Glutamatergic neuron (in vitro differentiated cells): ENCODE results near the gene TMEM266. TPM values are rescaled to one million over a fixed set of nuclear protein-coding genes. Genes with fewer than 3 reads are reported as not detected.

Experiments used
- DNase-seq: peaks from one replicate; pipeline ENCODE4 v3.0.0; 2022
- H3K27ac Mint-ChIP-seq: one replicate; pipeline ENCODE4 v1.8.0; 2020; ENCODE audit warnings: mild to moderate bottlenecking, mixed read lengths, inconsistent platforms; ENCODE audit not compliant: unreplicated experiment
- H3K27me3 Mint-ChIP-seq: one replicate; pipeline ENCODE4 v1.8.0; 2020; ENCODE audit warnings: mild to moderate bottlenecking, moderate library complexity, mixed read lengths, inconsistent platforms; ENCODE audit not compliant: unreplicated experiment
- H3K36me3 Mint-ChIP-seq: one replicate; pipeline ENCODE4 v1.8.0; 2020; ENCODE audit warnings: mild to moderate bottlenecking, mixed read lengths, inconsistent platforms; ENCODE audit not compliant: unreplicated experiment
- H3K4me1 Mint-ChIP-seq: one replicate; pipeline ENCODE4 v1.8.0; 2020; ENCODE audit warnings: mild to moderate bottlenecking, low read depth, mixed read lengths, inconsistent platforms; ENCODE audit not compliant: unreplicated experiment
- H3K4me3 Mint-ChIP-seq: one replicate; pipeline ENCODE4 v1.8.0; 2020; ENCODE audit warnings: mild to moderate bottlenecking, mixed read lengths, inconsistent platforms; ENCODE audit not compliant: unreplicated experiment
- H3K9me3 Mint-ChIP-seq: one replicate; pipeline ENCODE4 v1.8.0; 2020; ENCODE audit warnings: mild to moderate bottlenecking, moderate library complexity, mixed read lengths, inconsistent platforms; ENCODE audit not compliant: unreplicated experiment
- total RNA-seq: library from RNA; stranded (reverse); fragmentation: NEBNext Ultra II Directional; extraction: Animal tissue kit (Norgen Biotek cat#: 25700); gene quantifications from one replicate; pipeline ENCODE4 v1.2.1, GENCODE V29; 2021; ENCODE audit not compliant: unreplicated experiment
- TF ChIP-seq, protein P1 (sequence below): fragments of 200-600 bp; sonication (generic); IDR thresholded peaks from one replicate; pipeline ENCODE4 v1.5.0; 2021; ENCODE audit not compliant: partially characterized antibody, unreplicated experiment

Gene TMEM266
- total RNA-seq, 1 donor from 2014 or later = 1.3 TPM

DNA sequence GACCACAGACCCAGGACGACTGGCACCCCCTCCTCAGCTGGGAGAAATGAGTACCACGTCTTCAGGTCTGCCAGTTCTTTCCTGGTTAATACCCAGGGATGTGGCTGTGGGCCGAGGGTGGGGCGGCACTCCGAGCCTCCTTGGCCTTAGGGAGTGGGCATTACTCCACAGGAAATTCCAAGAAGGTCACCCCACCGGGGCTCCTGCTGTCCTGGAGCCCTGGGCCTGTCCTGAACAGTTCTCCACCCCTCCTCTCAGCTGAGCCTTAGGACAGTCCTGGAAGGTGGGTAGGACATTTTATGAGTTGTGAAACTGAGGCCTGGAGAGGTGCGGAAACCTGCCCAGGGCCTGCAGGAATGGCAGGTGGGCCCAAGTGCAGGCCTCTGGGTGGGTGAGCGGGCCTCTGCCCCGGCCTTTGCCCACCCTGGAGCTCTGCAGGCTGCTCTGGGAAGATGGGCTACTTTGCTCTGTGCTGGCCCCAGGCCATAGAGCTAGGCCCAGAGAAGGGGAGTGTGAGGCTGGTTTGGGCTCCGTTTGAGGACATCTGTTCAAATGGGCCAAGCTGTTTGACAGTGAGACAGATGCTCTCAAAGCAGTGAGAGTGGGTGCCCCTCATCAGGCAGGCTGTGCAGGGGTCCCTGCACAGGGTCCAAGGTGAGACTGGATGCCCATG, 103.1 kb downstream of the TMEM266 start:
- Mint-ChIP-seq H3K36me3 (no peaks in the 10 kb centered on the region), H3K4me3 (no peak overlapping the region), H3K27me3 (peaks cover 18% of the 10 kb centered on the region), H3K9me3 (peaks cover 12% of the 10 kb centered on the region), H3K27ac (peak overlapping the region; percentile 81), H3K4me1 (peaks cover 37% of the 10 kb centered on the region)
- no peak for DNase-seq
- TF ChIP-seq, protein P1, sequence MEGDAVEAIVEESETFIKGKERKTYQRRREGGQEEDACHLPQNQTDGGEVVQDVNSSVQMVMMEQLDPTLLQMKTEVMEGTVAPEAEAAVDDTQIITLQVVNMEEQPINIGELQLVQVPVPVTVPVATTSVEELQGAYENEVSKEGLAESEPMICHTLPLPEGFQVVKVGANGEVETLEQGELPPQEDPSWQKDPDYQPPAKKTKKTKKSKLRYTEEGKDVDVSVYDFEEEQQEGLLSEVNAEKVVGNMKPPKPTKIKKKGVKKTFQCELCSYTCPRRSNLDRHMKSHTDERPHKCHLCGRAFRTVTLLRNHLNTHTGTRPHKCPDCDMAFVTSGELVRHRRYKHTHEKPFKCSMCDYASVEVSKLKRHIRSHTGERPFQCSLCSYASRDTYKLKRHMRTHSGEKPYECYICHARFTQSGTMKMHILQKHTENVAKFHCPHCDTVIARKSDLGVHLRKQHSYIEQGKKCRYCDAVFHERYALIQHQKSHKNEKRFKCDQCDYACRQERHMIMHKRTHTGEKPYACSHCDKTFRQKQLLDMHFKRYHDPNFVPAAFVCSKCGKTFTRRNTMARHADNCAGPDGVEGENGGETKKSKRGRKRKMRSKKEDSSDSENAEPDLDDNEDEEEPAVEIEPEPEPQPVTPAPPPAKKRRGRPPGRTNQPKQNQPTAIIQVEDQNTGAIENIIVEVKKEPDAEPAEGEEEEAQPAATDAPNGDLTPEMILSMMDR = no peak

DNA sequence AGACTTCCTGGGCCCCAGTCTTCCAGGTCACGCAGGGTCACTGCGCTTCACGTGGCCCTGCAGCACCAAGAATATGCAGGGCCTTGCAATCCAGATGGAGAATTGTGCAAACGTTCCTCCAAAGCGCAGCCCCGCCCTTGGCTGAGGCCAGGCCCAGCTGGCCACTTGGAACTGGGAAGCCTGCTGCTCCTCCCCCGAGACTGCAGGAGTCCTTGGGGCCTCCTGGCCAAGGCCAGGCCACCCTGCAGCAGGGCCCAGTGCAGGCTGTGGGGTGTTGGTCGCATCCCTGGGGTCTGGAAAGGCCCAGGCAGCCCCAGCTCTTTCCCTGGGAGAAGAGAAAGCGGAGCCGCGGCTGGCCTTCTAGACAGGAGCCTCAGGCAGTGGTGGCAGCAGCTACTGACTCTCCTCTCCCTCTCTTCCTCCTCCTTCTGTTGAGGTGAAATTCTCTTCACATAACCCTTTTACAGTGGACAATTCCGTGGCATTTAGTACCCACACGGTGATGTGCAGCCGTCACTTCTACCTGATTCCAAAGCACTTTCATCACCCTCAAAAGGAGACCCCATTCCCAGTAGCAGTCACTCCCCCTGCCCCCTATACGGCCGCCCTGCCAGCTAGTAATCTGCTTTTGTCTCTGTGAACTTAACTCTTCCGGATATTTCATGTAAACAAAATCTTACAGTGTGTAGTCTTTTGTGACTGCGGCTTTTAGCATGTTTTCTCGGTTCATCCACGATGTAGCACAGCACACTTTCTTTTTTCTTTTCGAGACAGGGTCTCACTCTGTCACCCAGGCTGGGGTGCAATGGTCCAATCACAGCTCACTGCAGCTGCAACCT, 103.9 kb downstream of the TMEM266 start:
- Mint-ChIP-seq H3K4me1 (peaks cover 38% of the 10 kb centered on the region), H3K27ac (peak overlapping the region; percentile 81), H3K9me3 (peaks cover 13% of the 10 kb centered on the region), H3K27me3 (peaks cover 18% of the 10 kb centered on the region), H3K36me3 (no peaks in the 10 kb centered on the region), H3K4me3 (peak overlapping the region; percentile 21)
- TF ChIP-seq, protein P1 = no peak
- DNase-seq = peak; percentile 60

DNA sequence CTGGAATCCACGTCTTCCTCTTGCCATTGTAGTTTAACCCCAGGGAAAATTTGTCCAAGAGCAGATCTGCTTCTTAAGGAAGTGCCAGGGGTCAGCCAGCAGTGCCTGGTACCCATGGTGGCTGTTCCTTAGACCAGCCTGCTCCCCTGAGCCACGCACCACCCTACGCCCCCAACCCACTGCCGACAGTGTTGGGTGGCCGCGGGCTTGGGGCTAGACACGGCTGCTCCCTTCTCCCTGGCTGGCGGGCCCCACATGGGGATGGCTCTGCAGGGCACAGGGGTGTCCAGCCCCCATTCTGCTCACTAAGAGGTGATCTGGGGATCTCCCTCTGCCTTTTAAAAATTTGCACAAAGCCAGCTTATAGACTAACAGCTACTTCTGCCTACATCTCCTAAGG, 104.8 kb downstream of the TMEM266 start:
- Mint-ChIP-seq H3K4me1 (peaks cover 46% of the 10 kb centered on the region), H3K9me3 (peaks cover 15% of the 10 kb centered on the region), H3K27ac (peak overlapping the region; percentile 78), H3K36me3 (no peaks in the 10 kb centered on the region), H3K4me3 (peak overlapping the region; percentile 25), H3K27me3 (peaks cover 18% of the 10 kb centered on the region)
- no peak for DNase-seq
- TF ChIP-seq, protein P1 = no peak

DNA sequence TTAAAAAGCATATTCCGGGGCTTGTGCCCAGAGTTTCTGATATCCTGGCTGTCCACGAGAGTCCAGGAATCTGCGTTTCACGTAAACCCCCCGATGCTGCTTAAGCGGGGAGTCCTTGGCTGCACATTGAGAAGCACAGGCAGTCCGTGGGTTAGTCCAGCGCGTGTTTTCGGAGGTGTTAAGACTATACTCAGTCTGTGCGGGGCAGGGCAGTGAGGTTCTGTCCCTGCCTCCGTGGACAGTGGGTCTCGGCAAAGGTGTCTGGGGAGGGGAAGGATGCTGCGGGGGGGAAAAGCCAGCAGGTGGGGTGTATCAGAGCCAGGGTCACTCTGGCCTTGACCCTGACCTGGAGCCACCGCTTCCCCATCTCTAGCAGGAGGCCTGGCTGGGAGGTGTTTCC, 106.2 kb downstream of the TMEM266 start:
- no peak overlapping the region for H3K4me3 Mint-ChIP-seq
- TF ChIP-seq, protein P1 = no peak
- peaks cover 13% of the 10 kb centered on the region for H3K9me3 Mint-ChIP-seq
- peaks cover 13% of the 10 kb centered on the region for H3K27me3 Mint-ChIP-seq
- H3K4me1 Mint-ChIP-seq = peaks cover 41% of the 10 kb centered on the region
- H3K27ac Mint-ChIP-seq = no peak overlapping the region
- no peaks in the 10 kb centered on the region for H3K36me3 Mint-ChIP-seq
- DNase-seq = no peak
